ENCODE measurements around the gene LEMD3.

LEMD3 gene

GRCh38 chr12:65169320-65170208, at the start of gene LEMD3:
Gene LEMD3, plus strand, starts transcription at chr12:65169583. Its CDS starts 14 bp downstream, at chr12:65169597.
- peak; percentile 90 for DNase-seq

- peak; percentile 18 for DNase-seq
Observed at GRCh38 chr12:65121049-65121955, 48.1 kb upstream of the LEMD3 start, which contains the start of gene WIF1. Gene WIF1, minus strand, starts transcription at chr12:65121305. Its CDS starts 114 bp downstream, at chr12:65121191.

GRCh38 chr12:65121956-65122469, 47.4 kb upstream of the LEMD3 start:
- DNase-seq, result no peak

GRCh38 chr12:65122703-65123102, 46.7 kb upstream of the LEMD3 start:
- DNase-seq, result no peak

GRCh38 chr12:65123435-65124063, 45.8 kb upstream of the LEMD3 start:
- DNase-seq, result no peak

- DNase-seq, result no peak
Observed at GRCh38 chr12:65125247-65125646, 44.1 kb upstream of the LEMD3 start.

- DNase-seq, result no peak
Observed at GRCh38 chr12:65125975-65126374, 43.4 kb upstream of the LEMD3 start.

GRCh38 chr12:65126482-65126881, 42.9 kb upstream of the LEMD3 start:
- no peak for DNase-seq

- DNase-seq, result no peak
Observed at GRCh38 chr12:65133879-65134278, 35.5 kb upstream of the LEMD3 start.

- no peak for DNase-seq
Observed at GRCh38 chr12:65139389-65139788, 30.0 kb upstream of the LEMD3 start.

GRCh38 chr12:65140738-65141137, 28.6 kb upstream of the LEMD3 start:
- DNase-seq, result no peak

- DNase-seq, result no peak
Observed at GRCh38 chr12:65147312-65147905, 22.0 kb upstream of the LEMD3 start.

- no peak for DNase-seq
Observed at GRCh38 chr12:65152012-65152411, 17.4 kb upstream of the LEMD3 start.

GRCh38 chr12:65152596-65152995, 16.8 kb upstream of the LEMD3 start:
- no peak for DNase-seq

- no peak for DNase-seq
Observed at GRCh38 chr12:65155784-65156183, 13.6 kb upstream of the LEMD3 start.

- DNase-seq, result no peak
Observed at GRCh38 chr12:65156366-65156841, 13.0 kb upstream of the LEMD3 start.

- no peak for DNase-seq
Observed at GRCh38 chr12:65157091-65157490, 12.3 kb upstream of the LEMD3 start.

GRCh38 chr12:65162609-65163008, 6.8 kb upstream of the LEMD3 start:
- no peak for DNase-seq

GRCh38 chr12:65164244-65164643, 5.1 kb upstream of the LEMD3 start:
- no peak for DNase-seq

GRCh38 chr12:65164774-65165173, 4.6 kb upstream of the LEMD3 start:
- DNase-seq, result no peak

- DNase-seq, result no peak
Observed at GRCh38 chr12:65168681-65169319, 583 bp upstream of the LEMD3 start.
